Right atrium auricular region (tissue), 2 donors: ENCODE data around the gene GGCT. TPM values are rescaled to one million over a fixed set of nuclear protein-coding genes. Genes with fewer than 3 reads are reported as not detected.
"Not testable (repeated sequence)": the region's sequence is repeated elsewhere in the genome, so short reads cannot be mapped to it uniquely, and the experiment has no call there.

Source experiments
- DNase-seq: peaks from one replicate; pipeline ENCODE4 v3.0.0-alpha.2; 2019; ENCODE audit warnings: low spot score
- H3K27ac ChIP-seq, 2 donors: fragments of 200-600 bp; sonication (generic); 1 replicate in 1 of 2; 2 replicates in 1 of 2; pipeline ENCODE4 v1.5.1; 2016 to 2019
- H3K27me3 ChIP-seq, 2 donors: fragments of 200-600 bp; sonication (generic); one replicate each; pipeline versions ENCODE4 v1.5.1 to v1.6.0; 2017 to 2019
- H3K36me3 ChIP-seq: fragments of 200-600 bp; sonication (generic); one replicate; pipeline ENCODE4 v1.5.1; 2016
- H3K4me1 ChIP-seq, 2 donors: fragments of 200-600 bp; sonication (generic); one replicate each; pipeline versions ENCODE4 v1.5.1 to v1.6.0; 2017 to 2019
- H3K4me3 ChIP-seq, 2 donors: fragments of 200-600 bp; sonication (generic); 1 replicate in 1 of 2; 2 replicates in 1 of 2; pipeline ENCODE4 v1.5.1; 2017 to 2019; ENCODE audit warnings: mild to moderate bottlenecking in 1 of 2, moderate library complexity in 1 of 2
- H3K9me3 ChIP-seq, 2 donors: fragments of 200-600 bp; sonication (generic); one replicate each; pipeline ENCODE4 v1.5.1; 2019
- CTCF ChIP-seq, 2 donors: fragments of 200-600 bp; sonication (generic); IDR thresholded peaks; one replicate each; pipeline ENCODE4 v1.5.1; 2019; ENCODE audit warnings: antibody characterized with exemption in 2 of 2
- total RNA-seq, 2 donors: library from RNA; depleted of rRNA; stranded (reverse); fragments of >200 nt; gene quantifications; one replicate each; pipeline ENCODE4 v1.1.0, GENCODE V29; 2016

GGCT gene
- total RNA-seq, 2 donors from 2014 or later, result 15.1 to 27.6 TPM

GRCh38 chr7:30502470-30503251 is 2.0 kb downstream of the GGCT start:
- H3K4me3 ChIP-seq, result no peak overlapping the region
- H3K36me3 ChIP-seq, result no peaks in the 10 kb centered on the region
- no peaks in the 10 kb centered on the region for H3K27me3 ChIP-seq
- no peak for DNase-seq
- no peak overlapping the region for H3K27ac ChIP-seq
- peaks cover 0 to 20% of the 10 kb centered on the region in 2 donors for H3K4me1 ChIP-seq
- no peak for TF ChIP-seq CTCF (IDR thresholded peaks at IDR 0.05)
- no peaks in the 10 kb centered on the region for H3K9me3 ChIP-seq

- no peak overlapping the region for H3K27ac ChIP-seq
Measured at GRCh38 chr7:30501264-30501663, 3.4 kb downstream of the GGCT start.

GRCh38 chr7:30493228-30493627 is 11.4 kb downstream of the GGCT start:
- Histone ChIP-seq H3K4me1 (no peaks in the 10 kb centered on the region), H3K27me3 (no peaks in the 10 kb centered on the region), H3K36me3 (no peaks in the 10 kb centered on the region), H3K27ac (no peak overlapping the region), H3K9me3 (peaks cover 0 to 7% of the 10 kb centered on the region in 2 donors), H3K4me3 (no peak overlapping the region)
- no peak for DNase-seq
- no peak for TF ChIP-seq CTCF (IDR thresholded peaks at IDR 0.05)

More at GRCh38 chr7:30501264-30501663, 3.4 kb downstream of the GGCT start:
- no peak for TF ChIP-seq CTCF (IDR thresholded peaks at IDR 0.05)
- Histone ChIP-seq H3K27me3 (no peaks in the 10 kb centered on the region), H3K4me1 (peaks cover 0 to 20% of the 10 kb centered on the region in 2 donors), H3K9me3 (no peaks in the 10 kb centered on the region), H3K4me3 (no peak overlapping the region), H3K36me3 (no peaks in the 10 kb centered on the region)
- no peak for DNase-seq

GRCh38 chr7:30491417-30491816 is 13.2 kb downstream of the GGCT start:
- H3K9me3 ChIP-seq, result peaks cover 0 to 7% of the 10 kb centered on the region in 2 donors
- no peak for DNase-seq
- H3K4me1 ChIP-seq, result no peaks in the 10 kb centered on the region
- H3K27me3 ChIP-seq, result no peaks in the 10 kb centered on the region
- no peak overlapping the region for H3K27ac ChIP-seq
- TF ChIP-seq CTCF (IDR thresholded peaks at IDR 0.05), result no peak
- H3K4me3 ChIP-seq, result no peak overlapping the region
- no peaks in the 10 kb centered on the region for H3K36me3 ChIP-seq

GRCh38 chr7:30487371-30487770 is 17.3 kb downstream of the GGCT start:
- H3K9me3 ChIP-seq, result peaks cover 0 to 7% of the 10 kb centered on the region in 2 donors
- H3K36me3 ChIP-seq, result no peaks in the 10 kb centered on the region
- DNase-seq, result no peak
- TF ChIP-seq CTCF (IDR thresholded peaks at IDR 0.05), result no peak
- H3K27me3 ChIP-seq, result no peaks in the 10 kb centered on the region
- H3K4me1 ChIP-seq, result no peaks in the 10 kb centered on the region
- no peak overlapping the region for H3K4me3 ChIP-seq
- no peak overlapping the region for H3K27ac ChIP-seq

- Histone ChIP-seq H3K27me3 (no peaks in the 10 kb centered on the region), H3K4me1 (no peaks in the 10 kb centered on the region), H3K27ac (no peak overlapping the region), H3K36me3 (no peaks in the 10 kb centered on the region), H3K9me3 (no peaks in the 10 kb centered on the region), H3K4me3 (no peak overlapping the region)
- DNase-seq, result no peak
- no peak for TF ChIP-seq CTCF (IDR thresholded peaks at IDR 0.05)
Measured at GRCh38 chr7:30485667-30486066, 19.0 kb downstream of the GGCT start.

- H3K27ac ChIP-seq, H3K9me3 ChIP-seq, H3K27me3 ChIP-seq, H3K36me3 ChIP-seq, H3K4me3 ChIP-seq: not testable (repeated sequence)
- H3K4me1 ChIP-seq, result peaks cover 0 to 25% of the 10 kb centered on the region in 2 donors
- DNase-seq, result peak; percentile 55
Measured at GRCh38 chr7:30481416-30481815, 23.2 kb downstream of the GGCT start.
